ENCODE results near the gene RPH3AL. TPM values are rescaled to one million over a fixed set of nuclear protein-coding genes. Genes with fewer than 3 reads are reported as not detected.

The RPH3AL gene
- total RNA-seq, 1 experiment from 2014 or later = 3.0 TPM

GRCh38 chr17:323721-324571 is 28.7 kb downstream of the RPH3AL start:
- Histone ChIP-seq H3K23ac (ENCODE audit: insufficient read length, low read depth, low read length) (no peak overlapping the region), H3K27me3 (ENCODE audit: insufficient read depth, low read length) (no peaks in the 10 kb centered on the region), H2BK5ac (ENCODE audit: insufficient read length, low read length) (no peak overlapping the region), H2BK15ac (ENCODE audit: low read depth, low read length) (no peak overlapping the region), H2AK5ac (ENCODE audit: insufficient read length, low read length) (no peak overlapping the region), H3K79me2 (ENCODE audit: insufficient read depth, low read length) (no peaks in the 10 kb centered on the region), H3K27ac (ENCODE audit: insufficient read length, low read depth, low read length) (no peak overlapping the region), H3K4ac (ENCODE audit: low read depth, low read length) (no peak overlapping the region), H4K8ac (replicated peaks; ENCODE audit: insufficient read length, low read depth, low read length) (no peak overlapping the region), H2AFZ (ENCODE audit: low read length) (no peak overlapping the region), H3K4me1 (ENCODE audit: insufficient read depth, low read length) (no peaks in the 10 kb centered on the region; the same call in 1 of the 2 replicates), H2BK20ac (ENCODE audit: low read depth, low read length, poor library complexity, severe bottlenecking) (no peak overlapping the region), H3K14ac (ENCODE audit: insufficient read depth, low read length) (no peak overlapping the region; the same call in 1 of the 2 replicates), H3K79me1 (ENCODE audit: insufficient read depth, low read depth, low read length, poor library complexity, severe bottlenecking) (no peaks in the 10 kb centered on the region), H4K20me1 (ENCODE audit: control insufficient read depth, insufficient read depth, insufficient read length) (no peaks in the 10 kb centered on the region), H3K9ac (ENCODE audit: extremely low read depth, insufficient read length, low read length) (no peak overlapping the region), H3K18ac (ENCODE audit: insufficient read length, low read depth, low read length) (no peak overlapping the region), H2BK12ac (ENCODE audit: insufficient read length, low read depth, low read length) (no peak overlapping the region), H2BK120ac (ENCODE audit: low read depth, low read length, poor library complexity, severe bottlenecking) (no peak overlapping the region), H3K56ac (ENCODE audit: insufficient read length, low read depth, low read length) (no peak overlapping the region), H4K5ac (ENCODE audit: insufficient read length, low read depth, low read length) (no peak overlapping the region), H3K4me2 (ENCODE audit: insufficient read depth, insufficient read length, low read length) (no peak overlapping the region), H3K9me3 (ENCODE audit: control insufficient read depth, low read depth, low read length) (no peaks in the 10 kb centered on the region), H3K23me2 (ENCODE audit: insufficient read length, low read depth, low read length, poor library complexity, severe bottlenecking) (no peaks in the 10 kb centered on the region), H4K91ac (ENCODE audit: insufficient read length, low read depth, low read length) (no peak overlapping the region), H3T11ph (ENCODE audit: low read length) (no peak overlapping the region)
- H3K4me1 Mint-ChIP-seq = peaks cover 33 to 36% of the 10 kb centered on the region in 2 experiments
- H3K36me3 Mint-ChIP-seq (ENCODE audit: insufficient read depth in 1 of 3, low read depth in 3 of 3) = peaks cover 0 to 4% (median 2%) of the 10 kb centered on the region in 3 experiments; a peak in 3 of 7 replicates
- H3K27ac Mint-ChIP-seq = peak overlapping the region in 2 of 3 experiments; percentile 18 to 29; a peak in 2 of 7 replicates
- DNase-seq = peak; percentile 26
- no CpG with 5 or more reads among the region's 39 CpGs for WGBS (ENCODE audit: extremely low coverage, insufficient read length, low lambda C conversion rate)
- peaks cover 17% of the 10 kb centered on the region for H3K27me3 Mint-ChIP-seq (ENCODE audit: low read depth)
- H3K4me3 Mint-ChIP-seq = no peak overlapping the region
- TF ChIP-seq CTCF (conservative IDR thresholded peaks at IDR 0.05) = no peak
- H3K9me3 Mint-ChIP-seq = peaks cover 0 to 3% of the 10 kb centered on the region in 2 experiments; a peak in 2 of 5 replicates

All from H9 (cell line).